GM18520 (cell line): ENCODE results near the gene RAB41.
"Not testable (repeated sequence)": the region's sequence is repeated elsewhere in the genome, so short reads cannot be mapped to it uniquely, and the experiment has no call there.

Source experiments
- ATAC-seq: cut with Tn5 transposase; IDR thresholded peaks from one replicate; pipeline ENCODE4 v1.9.1; 2021; ENCODE audit not compliant: unreplicated experiment

The RAB41 gene

DNA sequence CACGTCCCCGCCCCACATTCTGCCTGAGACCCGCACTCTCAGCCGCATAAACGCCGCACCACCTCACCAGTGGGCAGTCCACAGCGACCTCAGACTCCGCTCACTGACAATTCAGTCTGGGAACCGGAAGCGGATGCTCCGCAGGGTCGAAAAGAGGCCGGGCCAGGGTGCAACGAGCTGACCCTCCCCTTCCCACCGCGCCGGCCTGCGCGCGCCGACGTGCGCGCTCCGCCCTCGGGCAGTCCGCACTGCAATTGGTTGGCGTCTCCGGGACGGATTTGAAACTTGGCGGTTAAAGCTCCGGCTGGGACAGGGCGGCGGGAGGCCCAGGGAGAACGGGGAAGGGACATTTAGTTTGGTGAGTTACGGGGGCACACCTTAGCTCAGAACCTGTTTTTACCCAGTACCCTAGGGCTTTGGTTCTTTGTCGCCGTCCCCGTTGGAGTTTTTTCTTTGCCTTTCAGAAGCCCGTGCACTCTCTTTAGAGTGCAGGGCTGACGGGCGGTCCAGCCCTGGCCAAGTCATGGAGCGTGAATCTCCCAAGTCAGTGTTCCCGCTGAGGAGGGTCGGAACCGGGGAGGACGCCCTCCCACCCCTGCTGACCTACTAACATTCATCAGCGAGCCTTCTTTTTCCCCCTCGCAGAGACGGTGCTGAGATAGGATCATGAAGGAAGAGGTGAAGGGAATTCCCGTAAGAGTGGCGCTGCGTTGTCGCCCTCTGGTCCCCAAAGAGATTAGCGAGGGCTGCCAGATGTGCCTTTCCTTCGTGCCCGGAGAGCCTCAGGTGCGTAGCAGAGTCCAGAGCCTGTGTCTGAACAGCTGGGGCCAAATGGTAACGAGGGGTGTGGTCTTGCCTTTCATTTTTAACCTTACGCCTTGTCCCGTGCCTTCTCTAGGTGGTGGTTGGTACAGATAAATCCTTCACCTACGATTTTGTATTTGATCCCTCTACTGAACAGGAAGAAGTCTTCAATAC, 8.1 kb downstream of the RAB41 start, which contains the start of the genes KIF4A and PDZD11:
Gene KIF4A (plus strand): TSS at position 312 of the 978 bp plus-strand sequence. CDS start 355 bp downstream, at position 667.
Gene PDZD11 (minus strand): TSS at position 135 of the 978 bp plus-strand sequence. CDS start 586 bp downstream, outside the sequence.
- peak; percentile 98 for ATAC-seq

DNA sequence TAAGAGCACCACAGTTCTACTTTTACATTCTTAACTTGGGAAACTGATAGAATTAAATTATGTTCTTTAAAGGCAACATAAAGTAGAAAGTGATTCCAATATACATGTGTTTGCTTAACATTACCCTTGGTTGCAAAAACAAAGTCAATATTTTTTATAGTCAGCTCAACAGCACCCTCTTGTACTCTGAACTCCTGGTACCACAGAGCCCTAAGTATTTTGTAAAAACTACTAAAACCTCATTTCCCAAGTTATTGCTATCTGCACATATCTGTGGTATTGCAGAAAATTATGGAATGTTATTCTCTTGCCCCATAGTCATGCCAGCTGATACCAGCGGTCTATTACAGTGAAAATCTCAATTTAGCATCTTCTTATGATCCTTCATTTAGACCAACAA, 10.8 kb downstream of the RAB41 start:
- ATAC-seq, result no peak

DNA sequence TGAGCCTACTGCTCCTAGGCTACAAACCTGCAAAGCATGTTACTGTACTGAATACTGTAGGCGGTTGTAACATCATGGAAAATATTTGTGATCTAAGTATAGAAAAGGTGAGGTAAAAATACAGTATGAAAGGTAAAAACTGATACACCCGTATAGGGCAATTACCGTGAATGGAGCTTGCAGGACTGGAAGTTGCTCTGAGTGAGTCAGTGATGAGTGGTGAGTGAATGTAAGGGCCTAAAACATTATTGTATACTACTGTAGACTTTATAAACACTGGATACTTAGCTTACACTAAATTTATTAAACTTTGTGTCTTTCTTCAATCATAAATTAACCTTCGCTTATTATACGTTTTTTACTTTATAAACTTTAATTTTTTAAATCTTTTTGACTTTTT, 11.6 kb downstream of the RAB41 start:
- ATAC-seq, result no peak

DNA sequence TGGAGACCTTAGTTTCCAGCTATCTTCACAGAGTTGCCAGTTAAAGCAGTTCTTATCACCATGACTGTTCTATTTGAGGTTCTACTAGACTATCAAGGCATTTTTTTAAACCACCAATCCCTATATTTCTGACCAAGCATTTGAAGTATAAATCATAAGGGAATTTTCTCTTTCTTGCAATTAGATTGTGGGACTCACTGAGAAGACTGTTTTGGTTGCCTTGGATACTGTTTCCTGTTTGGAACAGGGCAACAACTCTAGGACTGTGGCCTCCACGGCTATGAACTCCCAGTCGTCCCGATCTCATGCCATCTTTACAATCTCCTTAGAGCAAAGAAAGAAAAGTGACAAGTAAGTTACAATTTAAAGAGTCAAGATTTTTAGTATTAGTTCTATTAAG, 19.7 kb downstream of the RAB41 start:
- ATAC-seq, result no peak

DNA sequence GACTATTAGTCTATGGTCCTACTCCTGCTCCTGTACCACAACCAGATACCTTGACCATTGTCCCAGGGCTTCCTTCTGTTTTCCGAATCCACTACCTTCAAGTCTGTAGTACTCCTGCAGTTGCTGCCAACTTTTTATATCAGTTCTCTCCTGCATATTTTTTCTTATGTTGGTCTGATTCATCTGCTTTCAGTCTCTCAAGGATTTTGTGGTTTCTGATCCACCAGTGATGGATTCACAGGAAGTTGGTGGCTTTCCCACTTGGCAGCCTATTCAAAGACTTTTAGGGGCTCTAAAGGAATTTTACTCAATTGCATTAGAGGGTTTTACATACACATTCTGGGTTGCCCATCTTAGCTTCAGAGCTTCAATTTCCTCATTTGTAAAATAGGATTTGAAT, 31.5 kb downstream of the RAB41 start:
- ATAC-seq, result no peak

DNA sequence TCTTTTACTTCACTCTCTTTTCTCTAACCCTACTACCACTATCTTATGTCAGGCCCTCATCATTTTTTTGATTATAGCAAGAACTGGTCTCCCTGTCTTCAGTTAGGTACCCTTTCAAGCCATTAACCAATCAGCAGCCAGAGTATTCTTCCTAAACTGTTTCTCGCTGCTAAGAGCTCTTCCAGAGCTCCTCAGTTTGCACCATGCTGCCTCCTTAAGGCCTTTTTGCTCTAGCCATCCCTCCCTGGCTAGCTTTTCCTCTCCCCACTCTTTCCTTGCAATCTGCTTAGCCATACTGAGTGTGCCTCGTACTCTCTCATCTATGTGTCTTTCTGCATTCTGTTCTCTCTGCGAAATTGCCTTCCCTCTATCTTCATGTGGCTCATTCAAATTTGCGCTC, 40.8 kb downstream of the RAB41 start:
- no peak for ATAC-seq

DNA sequence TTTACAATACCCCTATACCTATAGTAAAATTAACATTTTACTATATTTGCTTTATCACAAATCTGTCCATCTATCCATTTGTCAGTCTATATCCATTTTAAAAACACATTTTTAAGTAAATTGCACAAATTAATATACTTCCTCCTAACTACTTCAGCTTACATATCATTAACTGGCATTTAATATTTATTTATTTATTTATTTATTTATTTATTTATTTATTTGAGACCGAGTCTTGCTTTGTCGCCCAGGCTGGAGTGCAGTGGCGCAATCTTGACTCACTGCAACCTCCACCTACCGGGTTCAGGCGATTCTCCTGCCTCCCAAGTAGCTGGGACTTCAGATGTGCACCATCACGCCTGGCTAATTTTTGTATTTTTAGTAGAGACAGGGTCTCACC, 41.7 kb downstream of the RAB41 start:
- not testable (repeated sequence) for ATAC-seq

DNA sequence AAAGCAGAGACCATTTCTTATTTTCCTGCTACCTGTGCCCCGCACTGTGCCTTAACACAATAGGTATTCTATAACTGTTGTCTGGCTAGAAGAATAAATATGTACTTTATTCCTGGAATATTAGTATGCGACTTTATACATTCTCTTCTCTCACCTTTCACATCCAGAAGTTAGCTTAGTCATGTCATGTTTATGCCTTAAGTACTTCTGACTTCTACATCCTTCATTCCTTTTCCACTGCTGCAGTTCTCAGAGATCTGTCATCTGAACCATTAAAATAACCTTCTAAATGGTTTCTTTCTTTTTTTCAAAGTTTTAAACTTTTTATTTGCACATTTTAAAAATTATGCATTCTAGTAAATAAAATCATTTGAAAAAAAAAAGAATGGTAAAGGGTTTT, 42.4 kb downstream of the RAB41 start:
- no peak for ATAC-seq

DNA sequence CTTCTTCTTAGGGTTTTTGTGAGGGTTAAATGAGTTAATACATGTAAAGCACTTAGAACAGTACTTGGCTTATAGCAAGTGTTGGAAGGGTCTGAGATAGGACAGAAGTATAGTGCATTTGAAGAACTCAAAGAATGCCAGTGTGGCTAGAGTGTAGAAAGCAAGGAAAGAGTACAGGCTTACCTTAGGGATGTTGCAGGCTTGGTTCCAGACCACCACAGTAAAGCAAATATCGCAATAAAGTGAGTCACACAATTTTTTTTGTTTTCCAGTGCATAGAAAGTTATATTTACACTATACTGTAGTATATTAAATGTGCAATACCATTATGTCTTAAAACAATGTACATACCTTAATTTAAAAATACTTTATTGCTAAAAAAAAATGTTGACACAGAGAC, 49.2 kb downstream of the RAB41 start:
- no peak for ATAC-seq

DNA sequence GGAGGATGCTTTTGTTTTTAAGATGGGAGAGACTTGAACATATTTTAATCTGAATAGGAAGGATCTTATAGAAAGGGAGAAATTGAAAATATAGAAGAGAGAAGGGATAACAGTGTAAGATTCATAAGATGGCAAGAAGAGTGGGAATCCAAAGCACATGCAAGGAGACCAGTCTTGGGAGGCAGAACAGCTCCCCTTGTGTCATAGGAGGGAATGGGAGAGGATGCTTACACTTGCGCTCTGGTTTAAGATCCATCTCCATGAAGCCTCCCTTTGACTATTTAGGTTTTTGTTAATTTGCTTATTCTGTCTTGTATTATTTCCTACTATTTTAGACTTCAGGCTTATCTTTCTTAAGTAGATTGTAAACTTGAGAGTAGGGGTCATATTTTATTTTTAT, 50.6 kb downstream of the RAB41 start:
- ATAC-seq, result no peak
